Endodermal cell (in vitro differentiated cells): ENCODE results near the gene SYNE1. TPM values are rescaled to one million over a fixed set of nuclear protein-coding genes. Genes with fewer than 3 reads are reported as not detected.
"Not testable (repeated sequence)": the region's sequence is repeated elsewhere in the genome, so short reads cannot be mapped to it uniquely, and the experiment has no call there.

ENCODE experiments used
- DNase-seq: peaks from one replicate; pipeline ENCODE4 v3.0.0-alpha.2; 2017
- H3K27ac ChIP-seq: 2 replicates; pipeline ENCODE4 v1.5.1; 2013; ENCODE audit warnings: mild to moderate bottlenecking, low read depth, low read length, moderate library complexity
- H3K27me3 ChIP-seq: 2 replicates; pipeline ENCODE4 v1.6.1; 2013; ENCODE audit warnings: mild to moderate bottlenecking, low read length, moderate library complexity; ENCODE audit not compliant: insufficient read depth, control insufficient read depth, poor library complexity, severe bottlenecking
- H3K36me3 ChIP-seq: 2 replicates; pipeline ENCODE4 v1.7.0; 2013; ENCODE audit warnings: mild to moderate bottlenecking, low read length, moderate library complexity; ENCODE audit not compliant: control insufficient read depth, insufficient read depth
- H3K4me1 ChIP-seq: one replicate; pipeline ENCODE4 v1.7.0; 2013; ENCODE audit warnings: low read length; ENCODE audit not compliant: control insufficient read depth, insufficient read depth
- H3K4me3 ChIP-seq: 2 replicates; pipeline ENCODE4 v1.5.1; 2013; ENCODE audit warnings: mild to moderate bottlenecking, low read length, moderate library complexity
- H3K9ac ChIP-seq: 2 replicates; pipeline ENCODE4 v1.6.1; 2013; ENCODE audit warnings: mild to moderate bottlenecking, low read length, moderate library complexity; ENCODE audit not compliant: poor library complexity, severe bottlenecking; ENCODE audit errors: extremely low read depth
- H3K9me3 ChIP-seq: 2 replicates; pipeline ENCODE4 v1.6.1; 2013; ENCODE audit warnings: mild to moderate bottlenecking, low read length, moderate library complexity; ENCODE audit not compliant: control insufficient read depth
- H3K27ac Mint-ChIP-seq: 2 replicates; pipeline ENCODE4 v1.8.0; 2020; ENCODE audit warnings: mixed read lengths
- H3K27me3 Mint-ChIP-seq: 2 replicates; pipeline ENCODE4 v1.8.0; 2021; ENCODE audit warnings: mild to moderate bottlenecking, mixed read lengths; ENCODE audit not compliant: insufficient read depth
- H3K36me3 Mint-ChIP-seq: 2 replicates; pipeline ENCODE4 v1.8.0; 2020; ENCODE audit warnings: low read depth, mixed read lengths
- H3K4me1 Mint-ChIP-seq: 2 replicates; pipeline ENCODE4 v1.8.0; 2020; ENCODE audit warnings: mixed read lengths
- H3K4me3 Mint-ChIP-seq: 2 replicates; pipeline ENCODE4 v1.8.0; 2020; ENCODE audit warnings: mild to moderate bottlenecking, moderate library complexity, mixed read lengths
- H3K9me3 Mint-ChIP-seq: 2 replicates; pipeline ENCODE4 v1.8.0; 2020; ENCODE audit warnings: mild to moderate bottlenecking, mixed read lengths
- WGBS, 2 experiments: methylation state at CpG; one replicate each; pipeline versions ENCODE4 v1.1.5 to v1.1.7; 2013; ENCODE audit warnings: missing lambda C conversion rate in 2 of 2, mixed read lengths in 1 of 2; ENCODE audit not compliant: insufficient coverage in 1 of 2, insufficient read length in 1 of 2; 5-methylcytosine and 5-hydroxymethylcytosine counted together
- long read RNA-seq, 4 experiments: library from polyadenylated mRNA in 2 of 4; library from RNA in 1 of 4; library from capped mRNA in 1 of 4; stranded (forward) in 3 of 4; unstranded in 1 of 4; transcript quantifications; one replicate each; pipeline ENCODE4 v2.0.0, GENCODE V29; 2020 to 2021; ENCODE audit warnings: inconsistent platforms in 1 of 4
- polyA plus RNA-seq, 2 experiments: library from polyadenylated mRNA; stranded (reverse); fragments of 50-300 nt; gene quantifications; one replicate each; pipeline ENCODE4 v1.2.3, GENCODE V29; 2013
- total RNA-seq, 2 donors: library from RNA; stranded (reverse); fragmentation: NEBNext Ultra II Directional in 1 of 2; extraction: Animal tissue kit (Norgen Biotek cat#: 25700) in 1 of 2; gene quantifications; 2 replicates in 1 of 2; 3 replicates in 1 of 2; pipeline ENCODE4 v1.2.1, GENCODE V29; 2021
- TF ChIP-seq, protein P1 (sequence below): fragments of 200-600 bp; sonication (generic); conservative IDR thresholded peaks from 2 replicates; pipeline ENCODE4 v1.5.0; 2021; ENCODE audit warnings: antibody characterized with exemption, mild to moderate bottlenecking

The SYNE1 gene, protein sequence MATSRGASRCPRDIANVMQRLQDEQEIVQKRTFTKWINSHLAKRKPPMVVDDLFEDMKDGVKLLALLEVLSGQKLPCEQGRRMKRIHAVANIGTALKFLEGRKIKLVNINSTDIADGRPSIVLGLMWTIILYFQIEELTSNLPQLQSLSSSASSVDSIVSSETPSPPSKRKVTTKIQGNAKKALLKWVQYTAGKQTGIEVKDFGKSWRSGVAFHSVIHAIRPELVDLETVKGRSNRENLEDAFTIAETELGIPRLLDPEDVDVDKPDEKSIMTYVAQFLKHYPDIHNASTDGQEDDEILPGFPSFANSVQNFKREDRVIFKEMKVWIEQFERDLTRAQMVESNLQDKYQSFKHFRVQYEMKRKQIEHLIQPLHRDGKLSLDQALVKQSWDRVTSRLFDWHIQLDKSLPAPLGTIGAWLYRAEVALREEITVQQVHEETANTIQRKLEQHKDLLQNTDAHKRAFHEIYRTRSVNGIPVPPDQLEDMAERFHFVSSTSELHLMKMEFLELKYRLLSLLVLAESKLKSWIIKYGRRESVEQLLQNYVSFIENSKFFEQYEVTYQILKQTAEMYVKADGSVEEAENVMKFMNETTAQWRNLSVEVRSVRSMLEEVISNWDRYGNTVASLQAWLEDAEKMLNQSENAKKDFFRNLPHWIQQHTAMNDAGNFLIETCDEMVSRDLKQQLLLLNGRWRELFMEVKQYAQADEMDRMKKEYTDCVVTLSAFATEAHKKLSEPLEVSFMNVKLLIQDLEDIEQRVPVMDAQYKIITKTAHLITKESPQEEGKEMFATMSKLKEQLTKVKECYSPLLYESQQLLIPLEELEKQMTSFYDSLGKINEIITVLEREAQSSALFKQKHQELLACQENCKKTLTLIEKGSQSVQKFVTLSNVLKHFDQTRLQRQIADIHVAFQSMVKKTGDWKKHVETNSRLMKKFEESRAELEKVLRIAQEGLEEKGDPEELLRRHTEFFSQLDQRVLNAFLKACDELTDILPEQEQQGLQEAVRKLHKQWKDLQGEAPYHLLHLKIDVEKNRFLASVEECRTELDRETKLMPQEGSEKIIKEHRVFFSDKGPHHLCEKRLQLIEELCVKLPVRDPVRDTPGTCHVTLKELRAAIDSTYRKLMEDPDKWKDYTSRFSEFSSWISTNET (N-terminal part only)
- 1 to 10 TPM; 7.9 to 9.5 TPM for total RNA-seq
- 9.9 TPM for polyA plus RNA-seq (2013, experiment 1 of 2)
- polyA plus RNA-seq (2013, experiment 2 of 2), result 9.0 TPM
- long read RNA-seq, experiment 1, result 0 reads
- long read RNA-seq, experiment 2, partial matches to known transcripts, result 6 of 15 reads
- long read RNA-seq, experiment 2, other reads (novel, unspliced or antisense), result 9 of 15 reads
- long read RNA-seq, experiment 3, partial matches to known transcripts, result 9 of 15 reads
- long read RNA-seq, experiment 3, other reads (novel, unspliced or antisense), result 6 of 15 reads
- long read RNA-seq, experiment 4, result 0 reads

DNA sequence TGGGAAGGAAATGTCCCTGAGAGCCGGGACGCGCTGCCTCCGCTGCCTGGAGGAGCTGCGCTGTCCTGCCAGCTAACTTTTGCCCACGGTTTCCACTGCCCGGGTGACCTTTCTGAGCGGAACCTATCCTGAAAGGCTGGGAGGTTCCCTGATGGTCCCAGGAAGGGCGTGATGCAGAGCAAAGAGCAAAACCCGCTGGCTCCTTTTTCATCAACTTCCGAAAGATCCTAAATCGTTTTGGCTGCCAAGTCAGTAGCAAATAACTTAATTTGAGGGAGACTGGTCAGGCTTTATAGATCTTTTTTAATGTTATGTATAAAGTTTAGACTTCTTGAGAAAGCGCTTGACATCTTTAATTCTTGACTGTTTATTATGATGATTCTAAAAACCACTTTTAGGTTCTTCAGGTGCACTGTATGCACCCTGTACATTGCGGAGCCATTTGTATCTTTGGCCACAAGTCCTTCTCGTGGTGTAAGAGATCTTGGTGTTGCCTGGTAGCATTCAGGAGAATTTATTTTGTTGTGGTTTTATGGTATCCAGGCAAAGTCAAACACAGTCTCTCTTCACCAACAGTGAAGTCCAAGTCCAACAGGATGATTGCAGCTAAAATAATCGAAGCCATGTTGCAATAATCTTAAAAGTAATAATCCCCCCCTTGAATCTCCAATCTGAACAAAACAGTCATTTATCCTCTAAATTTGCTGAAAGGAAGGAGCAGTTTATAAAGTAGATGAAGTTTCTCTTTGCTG, at the start of gene SYNE1:
SYNE1 (minus strand) TSS at position 67 of the 752 bp plus-strand sequence. CDS start 9,031 bp downstream, outside the sequence.
- DNase-seq, result no peak
- peak within 1 kb of the TSS; percentile 40 for H3K27ac Mint-ChIP-seq
- Histone ChIP-seq H3K27me3 (peaks cover 49% of the 10 kb centered on the region), H3K4me3 (peak within 1 kb of the TSS; percentile 91), H3K4me1 (no peaks in the 10 kb centered on the region), H3K36me3 (no peaks in the 10 kb centered on the region), H3K9ac (peak within 1 kb of the TSS; percentile 28), H3K9me3 (no peaks in the 10 kb centered on the region), H3K27ac (no peak within 1 kb of the TSS)
- TF ChIP-seq, protein P1, sequence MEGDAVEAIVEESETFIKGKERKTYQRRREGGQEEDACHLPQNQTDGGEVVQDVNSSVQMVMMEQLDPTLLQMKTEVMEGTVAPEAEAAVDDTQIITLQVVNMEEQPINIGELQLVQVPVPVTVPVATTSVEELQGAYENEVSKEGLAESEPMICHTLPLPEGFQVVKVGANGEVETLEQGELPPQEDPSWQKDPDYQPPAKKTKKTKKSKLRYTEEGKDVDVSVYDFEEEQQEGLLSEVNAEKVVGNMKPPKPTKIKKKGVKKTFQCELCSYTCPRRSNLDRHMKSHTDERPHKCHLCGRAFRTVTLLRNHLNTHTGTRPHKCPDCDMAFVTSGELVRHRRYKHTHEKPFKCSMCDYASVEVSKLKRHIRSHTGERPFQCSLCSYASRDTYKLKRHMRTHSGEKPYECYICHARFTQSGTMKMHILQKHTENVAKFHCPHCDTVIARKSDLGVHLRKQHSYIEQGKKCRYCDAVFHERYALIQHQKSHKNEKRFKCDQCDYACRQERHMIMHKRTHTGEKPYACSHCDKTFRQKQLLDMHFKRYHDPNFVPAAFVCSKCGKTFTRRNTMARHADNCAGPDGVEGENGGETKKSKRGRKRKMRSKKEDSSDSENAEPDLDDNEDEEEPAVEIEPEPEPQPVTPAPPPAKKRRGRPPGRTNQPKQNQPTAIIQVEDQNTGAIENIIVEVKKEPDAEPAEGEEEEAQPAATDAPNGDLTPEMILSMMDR, result peak; percentile 15
- 11 to 28% methylated on average over 12 to 16 of the region's 16 CpGs for WGBS, 2 experiments
- H3K9me3 Mint-ChIP-seq, result no peaks in the 10 kb centered on the region
- H3K4me1 Mint-ChIP-seq, result peaks cover 13% of the 10 kb centered on the region
- no peaks in the 10 kb centered on the region for H3K36me3 Mint-ChIP-seq
- peak within 1 kb of the TSS; percentile 76 for H3K4me3 Mint-ChIP-seq
- H3K27me3 Mint-ChIP-seq, result peaks cover 62% of the 10 kb centered on the region

DNA sequence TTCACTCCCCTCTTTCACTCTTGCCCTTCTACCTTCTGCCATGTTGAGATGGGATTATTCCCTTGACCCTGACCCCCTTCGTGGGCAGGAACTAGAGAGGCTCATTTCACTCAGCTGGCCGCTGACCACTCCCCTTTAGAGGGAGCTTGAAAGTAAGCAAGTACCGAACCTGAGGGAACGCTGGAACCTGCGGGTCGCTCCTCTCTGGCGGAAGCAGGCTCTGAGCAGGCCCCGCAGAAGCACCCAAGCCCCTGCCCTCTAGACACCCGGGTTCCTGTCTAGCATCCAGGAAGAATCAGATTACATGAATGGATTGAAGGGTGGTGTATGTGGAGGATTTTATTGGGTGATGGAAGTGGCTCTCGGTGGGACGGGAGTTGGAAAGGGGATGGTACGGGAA, 48.7 kb upstream of the SYNE1 start:
- Histone ChIP-seq H3K27me3 (no peaks in the 10 kb centered on the region), H3K36me3 (peaks cover 40% of the 10 kb centered on the region), H3K9ac (peak overlapping the region; percentile 88), H3K27ac (no peak overlapping the region), H3K9me3 (no peaks in the 10 kb centered on the region), H3K4me3 (peak overlapping the region; percentile 85), H3K4me1 (no peaks in the 10 kb centered on the region)
- H3K27me3 Mint-ChIP-seq, result no peaks in the 10 kb centered on the region
- TF ChIP-seq, protein P1, result no peak
- peak overlapping the region; percentile 75 for H3K27ac Mint-ChIP-seq
- peaks cover 44% of the 10 kb centered on the region for H3K36me3 Mint-ChIP-seq
- peak overlapping the region; percentile 56 for H3K4me3 Mint-ChIP-seq
- peaks cover 35% of the 10 kb centered on the region for H3K4me1 Mint-ChIP-seq
- DNase-seq, result no peak
- H3K9me3 Mint-ChIP-seq, result peaks cover 16% of the 10 kb centered on the region
- 87 to 93% methylated on average over 10 to 12 of the region's 12 CpGs for WGBS, 2 experiments

DNA sequence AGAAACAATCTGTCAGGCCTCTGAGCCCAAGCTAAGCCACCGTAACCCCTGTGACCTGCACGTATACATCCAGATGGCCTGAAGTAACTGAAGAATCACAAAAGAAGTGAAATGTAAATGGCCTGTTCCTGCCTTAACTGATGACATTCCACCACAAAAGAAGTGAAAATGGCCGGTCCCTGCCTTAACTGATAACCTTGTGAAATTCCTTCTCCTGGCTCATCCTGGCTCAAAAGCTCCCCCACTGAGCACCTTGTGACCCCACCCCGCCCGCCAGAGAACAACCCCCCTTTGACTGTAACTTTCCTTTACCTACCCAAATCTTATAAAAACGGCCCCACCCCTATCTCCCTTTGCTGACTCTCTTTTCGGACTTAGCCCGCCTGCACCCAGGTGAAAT, 45.8 kb upstream of the SYNE1 start:
- 1 to 25% methylated on average over 3 to 8 of the region's 8 CpGs for WGBS, 2 experiments
- H3K9me3 ChIP-seq, H3K27me3 ChIP-seq, H3K4me1 ChIP-seq, H3K27me3 Mint-ChIP-seq: not testable (repeated sequence)
- peak overlapping the region; percentile 56 for H3K4me3 Mint-ChIP-seq
- peaks cover 38% of the 10 kb centered on the region for H3K4me1 Mint-ChIP-seq
- peaks cover 24% of the 10 kb centered on the region for H3K36me3 ChIP-seq
- peak overlapping the region; percentile 78 for H3K27ac ChIP-seq
- H3K36me3 Mint-ChIP-seq, result peaks cover 29% of the 10 kb centered on the region
- peak overlapping the region; percentile 98 for H3K27ac Mint-ChIP-seq
- DNase-seq, result peak; percentile 92
- H3K4me3 ChIP-seq, result peak overlapping the region; percentile 85
- peaks cover 16% of the 10 kb centered on the region for H3K9me3 Mint-ChIP-seq
- H3K9ac ChIP-seq, result peak overlapping the region; percentile 97
